Suppressor macrophage (primary cell): Measurements from ENCODE around the gene SUMO4.

Experiments used
- DNase-seq, 4 experiments: peaks; one replicate each; pipeline ENCODE4 v3.0.0-alpha.2; 2020 to 2022

Gene SUMO4

DNA sequence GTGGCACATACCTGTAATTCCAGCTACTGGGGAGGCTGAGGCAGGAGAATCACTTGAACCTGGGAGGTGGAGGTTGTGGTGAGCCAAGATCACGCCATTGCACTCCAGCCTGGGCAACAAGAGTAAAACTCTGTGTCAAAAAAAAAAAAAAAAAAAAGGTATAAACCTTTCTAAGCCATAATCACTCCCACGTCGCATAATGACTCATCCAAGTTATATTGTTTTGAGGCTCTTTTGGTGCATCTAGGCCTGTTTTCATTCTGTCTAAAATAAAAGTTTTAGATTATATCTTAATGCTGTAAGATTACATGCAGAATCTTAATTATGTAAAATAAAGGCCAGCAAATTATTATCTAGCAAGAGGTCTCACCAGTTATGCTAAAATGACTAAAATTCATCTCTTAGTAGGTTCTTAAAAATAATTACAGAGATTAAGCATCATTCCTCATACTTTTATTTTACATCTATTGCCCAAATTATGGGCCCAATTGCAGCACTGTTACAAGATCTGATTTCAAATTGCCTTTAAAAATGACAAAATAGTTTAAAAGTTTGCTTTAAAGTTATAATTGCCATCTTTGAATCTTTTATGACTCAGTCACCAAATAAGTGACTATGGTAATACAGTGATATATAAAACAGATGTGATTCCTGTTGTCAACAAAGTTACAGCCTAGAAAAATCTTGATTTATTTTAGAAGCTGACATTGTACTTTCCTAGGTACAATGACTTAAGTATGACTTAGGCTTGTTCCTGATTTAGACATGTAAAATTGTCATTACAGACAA, 10.4 kb upstream of the SUMO4 start:
- no peak for DNase-seq

DNA sequence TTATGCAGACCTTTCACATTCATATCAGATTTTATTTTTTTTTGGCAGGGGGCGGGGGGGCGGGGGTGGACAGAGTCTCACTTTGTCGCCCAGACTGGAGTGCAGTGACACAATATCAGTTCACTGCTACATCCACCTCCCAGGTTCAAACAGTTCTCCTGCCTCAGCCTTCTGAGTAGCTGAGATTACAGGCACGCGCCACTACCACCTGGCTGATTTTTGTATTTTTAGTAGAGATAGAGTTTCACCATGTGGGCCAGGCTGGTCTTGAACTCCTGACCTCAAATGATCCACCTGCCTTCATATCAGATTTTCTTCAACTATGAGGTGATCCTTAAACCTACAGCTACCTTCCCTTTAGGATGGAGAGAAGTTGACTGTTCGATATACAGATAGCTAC, 8.0 kb upstream of the SUMO4 start:
- no peak for DNase-seq

- no peak for DNase-seq
Measured at GRCh38 chr6:149392535-149392934, 7.5 kb upstream of the SUMO4 start.

DNA sequence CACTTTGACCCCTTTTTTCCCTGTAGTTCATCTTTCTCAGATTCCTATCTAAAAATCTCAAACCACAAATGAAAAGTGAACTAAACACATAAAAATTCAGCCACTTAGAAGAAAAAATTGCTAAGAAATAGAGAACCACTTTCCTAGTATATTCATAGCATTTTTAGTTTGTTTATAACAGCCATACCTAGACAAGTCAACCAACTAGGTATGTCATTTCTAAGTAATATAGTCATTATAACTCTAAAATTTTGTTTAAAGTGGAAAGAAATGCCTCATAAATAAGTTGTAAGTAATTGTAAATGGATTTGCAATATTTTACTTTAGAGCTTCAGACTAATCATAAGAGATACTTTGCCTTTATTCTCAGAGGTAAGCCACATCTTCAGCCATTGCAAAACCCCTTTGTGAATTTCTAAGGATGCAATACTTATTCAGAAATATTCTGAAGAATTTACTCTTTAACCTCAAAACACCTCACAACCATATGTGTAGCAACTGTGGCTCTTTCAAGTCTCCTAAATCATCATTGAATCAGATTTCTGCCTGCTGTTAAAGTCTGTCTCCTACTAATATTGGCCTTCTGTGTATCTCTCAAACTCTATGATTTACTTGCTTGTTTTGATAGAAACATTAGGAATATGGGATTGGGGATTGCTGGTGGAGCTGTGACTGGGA, 6.9 kb upstream of the SUMO4 start:
- no peak for DNase-seq

- DNase-seq: no peak
Measured at GRCh38 chr6:149395185-149395584, 4.9 kb upstream of the SUMO4 start.

- no peak for DNase-seq
Measured at GRCh38 chr6:149397384-149397783, 2.7 kb upstream of the SUMO4 start.

DNA sequence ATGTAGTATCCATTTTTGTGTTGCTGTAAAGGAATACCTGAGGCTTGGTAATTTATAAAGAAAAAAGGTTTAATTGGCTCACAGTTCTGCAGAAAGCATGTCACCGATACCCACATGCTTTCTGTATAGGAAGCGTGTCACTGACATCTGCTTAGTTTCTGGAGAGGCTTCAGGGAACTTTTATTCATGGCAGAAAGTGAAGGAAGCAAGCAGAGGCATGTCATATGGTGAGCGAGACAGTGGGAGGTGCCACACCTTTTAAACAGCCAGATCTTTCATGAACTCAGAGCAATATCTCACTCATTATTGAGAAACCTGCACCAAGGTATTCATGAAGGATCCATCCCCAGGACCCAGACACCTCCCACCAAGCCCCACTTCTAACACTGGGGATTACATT, 3.5 kb downstream of the SUMO4 start:
- no peak for DNase-seq

- peak; percentile 43 to 85 (median 68) for DNase-seq
Measured at GRCh38 chr6:149405823-149406765, 6.0 kb downstream of the SUMO4 start.

GRCh38 chr6:149409617-149410016, 9.6 kb downstream of the SUMO4 start:
- no peak for DNase-seq

GRCh38 chr6:149410557-149410956, 10.5 kb downstream of the SUMO4 start:
- DNase-seq: peak; percentile 11 to 50 (median 27)

DNA sequence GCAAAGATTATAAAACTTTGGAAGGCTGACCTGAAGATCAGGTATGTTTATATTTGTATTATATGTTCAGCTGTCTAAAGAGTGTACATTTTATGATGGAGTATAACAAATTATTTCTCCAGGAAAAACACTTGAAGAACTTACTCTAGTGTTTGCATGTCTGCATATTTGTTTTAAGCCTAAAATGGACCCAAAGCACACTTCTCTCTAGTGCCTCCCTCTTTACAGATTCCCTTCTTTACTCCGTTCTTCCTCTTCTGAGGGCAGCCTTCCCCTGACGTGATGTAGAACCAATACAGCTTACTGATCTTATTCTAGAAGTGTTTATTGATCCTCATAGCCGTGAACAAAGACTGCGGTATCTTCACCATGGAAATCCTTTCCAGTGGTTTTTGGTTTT, 13.9 kb downstream of the SUMO4 start:
- DNase-seq: no peak

GRCh38 chr6:149414821-149415220, 14.8 kb downstream of the SUMO4 start:
- no peak for DNase-seq

DNA sequence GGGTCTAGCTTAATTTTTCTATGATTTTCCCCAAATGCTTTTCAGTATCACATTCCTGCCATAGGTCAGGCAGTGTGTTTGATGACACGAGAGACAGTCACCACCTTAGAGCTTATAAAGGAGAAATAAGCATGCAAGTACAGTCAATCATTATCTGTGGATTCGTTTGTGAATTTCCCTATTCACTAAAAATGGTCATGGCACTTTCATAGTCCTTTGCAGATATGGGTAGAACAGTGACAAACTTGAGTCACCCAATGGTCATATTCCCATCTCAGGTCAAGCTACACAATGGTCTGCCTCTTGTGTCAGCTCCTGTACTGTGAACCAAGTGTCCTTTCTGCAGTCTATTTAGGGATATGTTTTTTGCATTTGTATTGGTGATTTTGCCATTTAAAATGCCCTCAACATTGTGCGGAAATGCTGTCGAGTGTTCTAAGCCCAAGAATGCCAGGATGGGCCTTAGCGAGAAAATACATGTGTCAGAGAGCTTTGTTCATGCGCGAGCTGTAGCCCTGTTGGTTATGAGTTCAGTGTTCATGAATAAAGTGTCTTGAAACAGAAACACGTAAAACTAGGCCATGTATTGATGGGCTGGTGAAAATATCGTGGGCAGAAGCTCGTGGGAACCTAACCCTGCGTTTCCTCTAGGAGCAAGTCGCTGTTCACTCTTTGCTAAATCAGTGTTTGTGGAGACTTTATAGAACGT, 19.8 kb downstream of the SUMO4 start:
- DNase-seq: no peak

GRCh38 chr6:149421132-149421531, 21.1 kb downstream of the SUMO4 start:
- no peak for DNase-seq

DNA sequence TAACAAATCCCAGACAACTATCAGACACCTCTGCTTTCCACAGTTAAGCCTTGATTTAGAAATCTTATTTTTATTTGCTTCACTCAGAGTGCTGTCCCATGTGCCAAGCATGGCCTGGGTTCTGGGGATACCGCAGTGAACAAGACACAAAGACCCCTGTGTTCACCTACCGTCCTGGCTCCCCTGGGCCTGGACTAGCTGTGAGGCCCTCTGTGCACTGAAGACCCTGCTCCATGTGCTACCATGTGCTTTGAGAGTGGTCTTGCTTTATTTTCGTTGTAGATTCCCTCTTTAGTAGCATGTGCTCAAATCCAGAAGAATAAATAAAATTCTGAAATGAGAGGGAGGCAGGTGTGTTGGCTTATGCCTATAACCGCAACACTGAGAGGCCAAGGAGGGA, 22.5 kb downstream of the SUMO4 start:
- DNase-seq: no peak

DNA sequence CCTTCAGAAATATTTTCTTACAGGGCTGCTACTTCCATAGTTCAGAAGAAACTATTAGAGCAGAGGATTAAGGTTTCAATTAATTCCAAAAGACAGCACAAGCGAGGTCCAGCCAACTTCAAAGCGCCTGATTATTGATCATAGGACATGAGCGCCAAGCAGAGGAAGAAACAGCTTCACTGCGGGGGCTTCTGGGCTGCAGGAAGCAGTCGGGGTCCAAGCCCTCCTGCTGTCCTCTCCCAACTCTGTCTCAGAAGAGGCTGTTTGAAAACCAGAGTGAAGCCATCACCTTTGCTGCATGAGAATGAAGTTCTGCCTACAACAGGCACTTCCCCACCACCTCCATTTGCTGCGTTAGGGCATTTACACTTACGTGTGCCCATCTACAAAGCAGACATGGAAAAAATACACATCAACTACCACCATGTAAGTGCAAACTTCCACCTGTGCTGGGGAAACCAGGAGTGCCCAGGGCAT, 23.9 kb downstream of the SUMO4 start:
- no peak for DNase-seq

- DNase-seq: no peak
Measured at GRCh38 chr6:149425224-149425623, 25.2 kb downstream of the SUMO4 start.

DNA sequence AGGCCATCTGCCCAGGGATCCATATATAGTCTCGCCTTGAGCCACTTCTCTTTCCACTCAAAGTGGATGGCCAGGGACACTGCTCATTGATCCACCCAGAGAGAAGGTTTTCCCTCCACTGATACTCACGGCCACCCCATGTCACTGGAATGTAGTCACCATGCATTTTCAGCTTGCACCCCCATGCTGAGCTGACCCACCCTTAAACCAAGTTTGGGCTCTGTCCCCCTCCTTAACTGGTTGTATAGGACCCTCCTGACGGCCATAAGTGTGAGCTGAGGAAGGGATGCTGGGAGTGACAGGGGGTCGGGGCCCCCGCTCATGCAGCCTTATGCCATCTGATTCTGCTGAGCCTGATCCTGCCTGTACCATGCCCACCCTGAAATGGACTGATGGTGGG, 25.7 kb downstream of the SUMO4 start:
- no peak for DNase-seq

DNA sequence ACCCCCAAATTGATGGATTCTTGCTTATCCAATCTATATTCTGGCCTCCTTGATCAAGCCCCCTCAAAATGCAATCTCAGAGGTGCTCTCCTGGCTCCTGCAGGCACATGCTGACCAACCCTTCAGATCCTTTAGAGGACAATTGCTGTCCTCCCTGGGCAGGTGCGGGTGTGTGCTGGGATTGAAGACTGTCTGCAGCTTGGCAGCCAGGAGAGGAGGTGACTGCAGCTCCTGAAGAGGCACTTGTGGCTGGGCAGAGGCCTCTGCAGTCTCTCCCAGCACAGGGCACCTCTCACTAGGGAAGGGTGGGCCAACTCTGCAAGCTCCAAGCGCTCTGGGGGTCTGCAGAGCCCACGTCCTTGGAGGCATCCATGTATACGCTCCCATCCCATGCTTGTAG, 28.5 kb downstream of the SUMO4 start:
- no peak for DNase-seq

- no peak for DNase-seq
Measured at GRCh38 chr6:149429427-149430360, 29.6 kb downstream of the SUMO4 start.
